ENCODE data around the gene GFRAL. TPM values are rescaled to one million over a fixed set of nuclear protein-coding genes. Genes with fewer than 3 reads are reported as not detected.
A peak's percentile ranks its signal among the peaks of the same experiment; 100 is the strongest.

The GFRAL gene
- total and polyA plus RNA-seq, 3 experiments from 2014 or later = not detected

DNA sequence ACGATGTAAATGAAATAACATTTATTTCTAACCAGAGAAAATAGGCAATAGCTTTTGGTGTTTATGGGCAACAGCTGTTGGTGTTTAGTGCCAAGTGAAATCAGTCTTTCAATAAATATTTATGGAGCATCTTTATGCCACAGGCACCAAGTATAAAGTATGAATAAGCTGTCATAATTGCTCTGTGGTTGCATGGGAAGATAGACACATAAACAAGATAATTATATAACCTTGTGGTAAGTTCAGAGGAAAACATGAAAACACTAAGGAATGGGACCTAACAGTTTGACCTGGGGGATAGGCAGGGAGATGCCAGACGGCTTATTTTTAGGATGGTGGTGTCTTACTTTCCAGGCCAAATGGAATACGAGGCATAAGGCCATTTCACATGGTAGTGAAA is 110.9 kb downstream of the GFRAL start:
- no peaks in the 10 kb centered on the region for H3K9me3 ChIP-seq (ENCODE audit: low read length)
- CTCF ChIA-PET = no interaction called here
- no peaks in the 10 kb centered on the region for H3K27me3 ChIP-seq (ENCODE audit: insufficient read depth, low read length, poor library complexity, severe bottlenecking)
- no peak overlapping the region for H3K4me3 Mint-ChIP-seq
- no peaks in the 10 kb centered on the region for H3K36me3 Mint-ChIP-seq
- H3K27me3 Mint-ChIP-seq = no peaks in the 10 kb centered on the region
- H3K4me1 ChIP-seq (ENCODE audit: insufficient read depth, low read length) = no peaks in the 10 kb centered on the region
- H3K9me3 Mint-ChIP-seq = peaks cover 0 to 17% (median 7%) of the 10 kb centered on the region in 5 donors
- no peak overlapping the region for H3K27ac Mint-ChIP-seq
- no peak overlapping the region for H3K4me3 ChIP-seq (ENCODE audit: low read length)
- H3K4me1 Mint-ChIP-seq = no peaks in the 10 kb centered on the region
- no peak overlapping the region for H3K27ac ChIP-seq (ENCODE audit: low read depth, low read length)
- POLR2A ChIA-PET = no interaction called here
- DNase-seq = no peak
- no peaks in the 10 kb centered on the region for H3K36me3 ChIP-seq (ENCODE audit: insufficient read depth, low read length)

- ChIA-PET CTCF (no interaction called here), POLR2A (no interaction called here)
- H3K36me3 Mint-ChIP-seq = no peaks in the 10 kb centered on the region
Observed at GRCh38 chr6:55443238-55444134, 116.2 kb downstream of the GFRAL start.

GRCh38 chr6:55445648-55446204 is 118.5 kb downstream of the GFRAL start:
- Histone ChIP-seq H3K27ac (ENCODE audit: low read depth, low read length) (no peak overlapping the region), H3K4me1 (ENCODE audit: insufficient read depth, low read length) (no peaks in the 10 kb centered on the region), H3K9me3 (ENCODE audit: low read length) (no peaks in the 10 kb centered on the region), H3K36me3 (ENCODE audit: insufficient read depth, low read length) (no peaks in the 10 kb centered on the region), H3K27me3 (ENCODE audit: insufficient read depth, low read length, poor library complexity, severe bottlenecking) (no peaks in the 10 kb centered on the region), H3K4me3 (ENCODE audit: low read length) (no peak overlapping the region)
- POLR2A ChIA-PET = no interaction called here
- no peak overlapping the region for H3K27ac Mint-ChIP-seq
- no peak overlapping the region for H3K4me3 Mint-ChIP-seq
- no peaks in the 10 kb centered on the region for H3K4me1 Mint-ChIP-seq
- no peak for DNase-seq
- CTCF ChIA-PET = no interaction called here
- peaks cover 1 to 15% (median 4%) of the 10 kb centered on the region in 5 donors for H3K9me3 Mint-ChIP-seq
- no peaks in the 10 kb centered on the region for H3K36me3 Mint-ChIP-seq
- no peaks in the 10 kb centered on the region for H3K27me3 Mint-ChIP-seq

More at GRCh38 chr6:55443238-55444134, 116.2 kb downstream of the GFRAL start:
- H3K9me3 Mint-ChIP-seq = peaks cover 0 to 8% (median 3%) of the 10 kb centered on the region in 5 donors
- no peak overlapping the region for H3K4me3 ChIP-seq (ENCODE audit: low read length)
- no peak overlapping the region for H3K4me3 Mint-ChIP-seq
- no peaks in the 10 kb centered on the region for H3K4me1 ChIP-seq (ENCODE audit: insufficient read depth, low read length)
- H3K27me3 Mint-ChIP-seq = no peaks in the 10 kb centered on the region
- no peaks in the 10 kb centered on the region for H3K27me3 ChIP-seq (ENCODE audit: insufficient read depth, low read length, poor library complexity, severe bottlenecking)
- no peaks in the 10 kb centered on the region for H3K36me3 ChIP-seq (ENCODE audit: insufficient read depth, low read length)
- H3K4me1 Mint-ChIP-seq = no peaks in the 10 kb centered on the region
- DNase-seq = no peak
- H3K27ac ChIP-seq (ENCODE audit: low read depth, low read length) = no peak overlapping the region
- no peak overlapping the region for H3K27ac Mint-ChIP-seq
- no peaks in the 10 kb centered on the region for H3K9me3 ChIP-seq (ENCODE audit: low read length)

DNA sequence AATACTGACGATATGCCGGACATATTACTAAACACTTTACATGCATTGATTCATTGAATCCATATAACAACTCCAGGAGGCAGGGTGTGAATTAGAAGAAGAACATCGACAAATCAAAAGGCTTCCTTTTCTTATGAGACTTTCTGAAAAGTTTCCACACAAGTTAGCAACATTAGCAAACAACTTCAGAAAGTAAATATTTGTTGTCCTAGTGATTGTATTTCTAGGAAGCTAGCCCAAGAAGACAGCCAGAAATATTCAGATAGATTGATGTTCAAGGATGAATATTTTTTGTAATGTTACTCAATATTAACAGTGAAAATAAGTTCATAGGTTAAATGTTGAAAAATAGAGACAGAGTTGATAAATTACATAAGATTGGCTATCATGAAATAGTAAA is 120.6 kb downstream of the GFRAL start:
- Histone ChIP-seq H3K36me3 (ENCODE audit: insufficient read depth, low read length) (no peaks in the 10 kb centered on the region), H3K4me1 (ENCODE audit: insufficient read depth, low read length) (no peaks in the 10 kb centered on the region), H3K27me3 (ENCODE audit: insufficient read depth, low read length, poor library complexity, severe bottlenecking) (no peaks in the 10 kb centered on the region), H3K27ac (ENCODE audit: low read depth, low read length) (no peak overlapping the region), H3K9me3 (ENCODE audit: low read length) (no peaks in the 10 kb centered on the region), H3K4me3 (ENCODE audit: low read length) (no peak overlapping the region)
- H3K4me1 Mint-ChIP-seq = no peaks in the 10 kb centered on the region
- no peak overlapping the region for H3K27ac Mint-ChIP-seq
- DNase-seq = no peak
- no peaks in the 10 kb centered on the region for H3K36me3 Mint-ChIP-seq
- no peak overlapping the region for H3K4me3 Mint-ChIP-seq
- CTCF ChIA-PET = no interaction called here
- peaks cover 2 to 25% (median 9%) of the 10 kb centered on the region in 5 donors for H3K9me3 Mint-ChIP-seq
- POLR2A ChIA-PET = no interaction called here
- H3K27me3 Mint-ChIP-seq = no peaks in the 10 kb centered on the region

GRCh38 chr6:55448451-55448850 is 121.2 kb downstream of the GFRAL start:
- POLR2A ChIA-PET = no interaction called here
- H3K4me1 ChIP-seq (ENCODE audit: insufficient read depth, low read length) = no peaks in the 10 kb centered on the region

DNA sequence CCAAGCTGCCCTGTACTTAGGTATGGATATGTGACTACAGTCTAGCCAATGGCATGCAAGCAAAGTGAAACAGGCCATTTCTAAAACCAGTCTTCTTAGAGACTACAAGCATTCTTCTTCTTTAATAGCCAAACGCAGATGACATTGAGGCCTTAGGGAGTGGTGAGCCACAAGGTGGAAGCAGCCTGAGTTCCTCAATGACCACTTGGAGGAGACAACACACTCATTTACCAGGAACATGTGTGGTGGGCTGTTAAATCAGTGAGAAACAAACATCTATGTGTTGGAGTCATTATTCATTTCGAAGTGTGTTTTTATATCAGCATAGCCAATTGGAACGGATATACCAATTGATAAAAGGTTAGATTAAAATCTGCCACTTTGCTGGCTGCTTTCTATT is 122.0 kb downstream of the GFRAL start:
- peaks cover 2 to 25% (median 10%) of the 10 kb centered on the region in 5 donors for H3K9me3 Mint-ChIP-seq
- no peaks in the 10 kb centered on the region for H3K27me3 Mint-ChIP-seq
- Histone ChIP-seq H3K36me3 (ENCODE audit: insufficient read depth, low read length) (no peaks in the 10 kb centered on the region), H3K9me3 (ENCODE audit: low read length) (no peaks in the 10 kb centered on the region), H3K27me3 (ENCODE audit: insufficient read depth, low read length, poor library complexity, severe bottlenecking) (no peaks in the 10 kb centered on the region), H3K4me1 (ENCODE audit: insufficient read depth, low read length) (no peaks in the 10 kb centered on the region), H3K4me3 (ENCODE audit: low read length) (no peak overlapping the region), H3K27ac (ENCODE audit: low read depth, low read length) (no peak overlapping the region)
- no peak overlapping the region for H3K4me3 Mint-ChIP-seq
- no peaks in the 10 kb centered on the region for H3K4me1 Mint-ChIP-seq
- no peaks in the 10 kb centered on the region for H3K36me3 Mint-ChIP-seq
- CTCF ChIA-PET = no interaction called here
- H3K27ac Mint-ChIP-seq = no peak overlapping the region
- POLR2A ChIA-PET = no interaction called here
- DNase-seq = no peak

More at GRCh38 chr6:55448451-55448850, 121.2 kb downstream of the GFRAL start:
- Mint-ChIP-seq H3K27me3 (no peaks in the 10 kb centered on the region), H3K4me3 (no peak overlapping the region), H3K36me3 (no peaks in the 10 kb centered on the region), H3K27ac (no peak overlapping the region), H3K9me3 (peaks cover 2 to 25% (median 10%) of the 10 kb centered on the region in 5 donors), H3K4me1 (no peaks in the 10 kb centered on the region)
- Histone ChIP-seq H3K36me3 (ENCODE audit: insufficient read depth, low read length) (no peaks in the 10 kb centered on the region), H3K9me3 (ENCODE audit: low read length) (no peaks in the 10 kb centered on the region), H3K27ac (ENCODE audit: low read depth, low read length) (no peak overlapping the region), H3K4me3 (ENCODE audit: low read length) (no peak overlapping the region), H3K27me3 (ENCODE audit: insufficient read depth, low read length, poor library complexity, severe bottlenecking) (no peaks in the 10 kb centered on the region)
- no peak for DNase-seq
- CTCF ChIA-PET = no interaction called here

- H3K36me3 Mint-ChIP-seq = no peaks in the 10 kb centered on the region
- POLR2A ChIA-PET = no interaction called here
Observed at GRCh38 chr6:55450005-55450404, 122.7 kb downstream of the GFRAL start.

More at GRCh38 chr6:55450005-55450404, 122.7 kb downstream of the GFRAL start:
- no peaks in the 10 kb centered on the region for H3K4me1 ChIP-seq (ENCODE audit: insufficient read depth, low read length)
- H3K9me3 ChIP-seq (ENCODE audit: low read length) = no peaks in the 10 kb centered on the region
- no peaks in the 10 kb centered on the region for H3K27me3 Mint-ChIP-seq
- CTCF ChIA-PET = no interaction called here
- no peak overlapping the region for H3K4me3 ChIP-seq (ENCODE audit: low read length)
- peaks cover 2 to 25% (median 14%) of the 10 kb centered on the region in 5 donors for H3K9me3 Mint-ChIP-seq
- H3K36me3 ChIP-seq (ENCODE audit: insufficient read depth, low read length) = no peaks in the 10 kb centered on the region
- no peak for DNase-seq
- no peaks in the 10 kb centered on the region for H3K4me1 Mint-ChIP-seq
- no peak overlapping the region for H3K27ac ChIP-seq (ENCODE audit: low read depth, low read length)
- H3K27me3 ChIP-seq (ENCODE audit: insufficient read depth, low read length, poor library complexity, severe bottlenecking) = no peaks in the 10 kb centered on the region
- no peak overlapping the region for H3K4me3 Mint-ChIP-seq
- peak overlapping the region in 1 of 8 donors; percentile 12 for H3K27ac Mint-ChIP-seq
